Dendritic cell treated with granulocyte-macrophage colony-stimulating factor and Interleukin-4, amounts not matched to agents 40 ng/mL and 50 ng/mL, for 4 days (primary cell): ENCODE results near the gene AKR7A2.
"Not testable (repeated sequence)": the region's sequence is repeated elsewhere in the genome, so short reads cannot be mapped to it uniquely, and the experiment has no call there.

Experiments used
- H3K27ac Mint-ChIP-seq: one replicate; pipeline ENCODE4 v1.8.0; 2022; ENCODE audit warnings: mild to moderate bottlenecking, mixed read lengths
- H3K27me3 Mint-ChIP-seq: one replicate; pipeline ENCODE4 v1.8.0; 2022; ENCODE audit warnings: mild to moderate bottlenecking, mixed read lengths
- H3K36me3 Mint-ChIP-seq: one replicate; pipeline ENCODE4 v1.8.0; 2022; ENCODE audit warnings: low read depth, mixed read lengths
- H3K4me1 Mint-ChIP-seq: one replicate; pipeline ENCODE4 v1.8.0; 2022; ENCODE audit warnings: low read depth, mixed read lengths
- H3K4me3 Mint-ChIP-seq: one replicate; pipeline ENCODE4 v1.8.0; 2022; ENCODE audit warnings: mild to moderate bottlenecking, moderate library complexity, mixed read lengths
- H3K9me3 Mint-ChIP-seq: one replicate; pipeline ENCODE4 v1.8.0; 2022; ENCODE audit warnings: mixed read lengths
- intact Hi-C: fragments of 100-400 bp; cut with micrococcal nuclease; formaldehyde crosslinking; loops from one replicate; pipeline ENCODE4 v1.15.0; 2022

AKR7A2 gene

DNA sequence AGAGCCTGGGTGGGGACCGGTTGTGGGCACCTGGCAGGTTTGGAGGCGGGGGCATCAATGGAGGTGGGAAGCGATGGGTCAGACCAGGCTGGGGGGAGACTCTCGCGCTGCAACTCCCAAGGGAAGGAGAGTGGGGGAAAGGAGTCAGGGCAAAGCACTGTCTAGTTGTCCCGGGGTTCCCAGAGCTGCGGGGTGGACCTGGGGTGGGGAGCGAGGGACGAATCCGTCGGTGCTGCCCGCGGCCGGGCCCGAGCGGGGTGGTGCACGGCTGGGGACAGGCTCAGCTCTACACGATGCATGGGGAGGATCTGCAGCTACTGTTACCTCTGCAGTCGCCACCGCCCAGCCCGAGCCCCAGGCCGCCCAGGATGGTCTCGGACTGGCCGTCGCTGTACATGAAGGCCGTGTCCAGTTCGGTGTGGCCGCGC, 427 bp downstream of the AKR7A2 start:
- peaks cover 47% of the 10 kb centered on the region for H3K36me3 Mint-ChIP-seq
- intact Hi-C loops = no loop called here
- H3K27ac Mint-ChIP-seq = peak overlapping the region; percentile 75
- no peaks in the 10 kb centered on the region for H3K27me3 Mint-ChIP-seq
- H3K9me3 Mint-ChIP-seq = no peaks in the 10 kb centered on the region
- H3K4me3 Mint-ChIP-seq = peak overlapping the region; percentile 86
- peaks cover 57% of the 10 kb centered on the region for H3K4me1 Mint-ChIP-seq

- Mint-ChIP-seq H3K9me3 (no peaks in the 10 kb centered on the region), H3K4me3 (peak overlapping the region; percentile 86), H3K27ac (peak overlapping the region; percentile 75), H3K27me3 (no peaks in the 10 kb centered on the region), H3K4me1 (peaks cover 51% of the 10 kb centered on the region), H3K36me3 (peaks cover 47% of the 10 kb centered on the region)
- intact Hi-C loops = no loop called here
Observed at GRCh38 chr1:19310720-19311502, 1.0 kb downstream of the AKR7A2 start.

DNA sequence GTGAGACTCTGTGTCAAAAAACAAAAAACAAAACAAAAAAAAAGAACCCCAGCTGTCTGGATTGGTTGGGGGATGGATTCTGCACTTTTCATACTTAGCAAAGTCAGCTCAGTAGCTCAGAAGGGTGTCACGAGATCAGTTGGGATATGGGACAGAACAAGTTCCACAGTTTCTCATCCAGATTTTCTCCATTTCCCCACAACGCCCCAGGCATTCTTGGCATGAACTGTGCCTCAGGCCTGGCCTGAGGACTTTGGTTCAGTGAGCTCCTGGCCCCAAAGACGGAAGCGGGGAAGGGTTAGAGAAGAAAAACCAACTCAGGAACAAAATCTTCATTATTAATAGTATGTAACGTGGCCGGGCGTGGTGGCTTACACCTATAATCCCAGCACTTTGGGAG, 1.9 kb downstream of the AKR7A2 start:
- Mint-ChIP-seq H3K27ac (no peak overlapping the region), H3K4me3 (no peak overlapping the region), H3K9me3 (no peaks in the 10 kb centered on the region), H3K4me1 (peaks cover 42% of the 10 kb centered on the region), H3K36me3 (peaks cover 50% of the 10 kb centered on the region), H3K27me3 (no peaks in the 10 kb centered on the region)
- intact Hi-C loops = no loop called here

- peaks cover 58% of the 10 kb centered on the region for H3K36me3 Mint-ChIP-seq
- H3K4me3 Mint-ChIP-seq = no peak overlapping the region
- peaks cover 34% of the 10 kb centered on the region for H3K4me1 Mint-ChIP-seq
- no peaks in the 10 kb centered on the region for H3K9me3 Mint-ChIP-seq
- H3K27ac Mint-ChIP-seq = no peak overlapping the region
- intact Hi-C loops = no loop called here
- no peaks in the 10 kb centered on the region for H3K27me3 Mint-ChIP-seq
Observed at GRCh38 chr1:19309123-19309813, 2.7 kb downstream of the AKR7A2 start.

GRCh38 chr1:19308509-19308907, 3.4 kb downstream of the AKR7A2 start:
- Mint-ChIP-seq H3K9me3 (no peaks in the 10 kb centered on the region), H3K4me3 (no peak overlapping the region), H3K36me3 (peaks cover 63% of the 10 kb centered on the region), H3K27ac (no peak overlapping the region), H3K27me3 (no peaks in the 10 kb centered on the region), H3K4me1 (peaks cover 27% of the 10 kb centered on the region)
- intact Hi-C loops = no loop called here

DNA sequence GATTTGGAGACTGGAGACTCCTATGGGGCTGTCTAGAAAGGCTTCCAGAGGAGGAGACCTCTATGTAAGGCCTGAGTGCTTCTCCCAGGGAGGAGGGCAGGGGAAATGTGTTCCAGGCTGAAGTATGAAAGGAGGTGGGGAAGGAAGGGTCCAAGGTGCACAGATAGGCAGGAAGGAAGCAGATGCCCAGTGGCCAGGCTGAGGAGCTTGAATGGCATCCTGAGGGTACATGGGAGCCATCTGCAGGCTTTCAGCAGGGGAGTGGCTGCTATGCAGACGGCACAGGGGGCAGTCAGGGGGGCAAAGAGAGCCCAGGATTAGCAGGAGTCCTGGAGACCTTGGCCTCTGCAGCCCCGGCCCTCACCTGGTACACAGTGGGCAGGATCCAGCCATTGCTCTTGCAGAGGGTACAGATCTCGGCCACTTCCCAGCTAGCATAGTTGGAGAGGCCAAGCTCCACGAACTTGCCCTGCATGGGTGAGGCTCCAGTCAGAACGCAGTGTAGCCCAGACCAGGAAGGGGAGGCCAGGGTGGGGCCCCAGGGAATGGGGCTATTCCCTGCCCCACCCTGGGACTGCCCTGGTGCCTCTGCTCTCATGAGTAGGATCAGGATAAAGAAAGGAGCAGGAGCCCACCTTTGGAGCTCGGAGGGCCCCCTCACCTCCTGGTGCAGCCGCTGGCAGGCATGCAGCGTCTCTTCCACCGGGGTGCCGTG, 4.0 kb downstream of the AKR7A2 start:
- peaks cover 21% of the 10 kb centered on the region for H3K4me1 Mint-ChIP-seq
- H3K27ac Mint-ChIP-seq = no peak overlapping the region
- peaks cover 64% of the 10 kb centered on the region for H3K36me3 Mint-ChIP-seq
- no peak overlapping the region for H3K4me3 Mint-ChIP-seq
- no peaks in the 10 kb centered on the region for H3K27me3 Mint-ChIP-seq
- no peaks in the 10 kb centered on the region for H3K9me3 Mint-ChIP-seq
- intact Hi-C loops = no loop called here

GRCh38 chr1:19306941-19307340, 5.0 kb downstream of the AKR7A2 start:
- H3K36me3 Mint-ChIP-seq = peaks cover 67% of the 10 kb centered on the region
- no peak overlapping the region for H3K4me3 Mint-ChIP-seq
- intact Hi-C loops = no loop called here

GRCh38 chr1:19305880-19306279, 6.1 kb downstream of the AKR7A2 start:
- H3K27ac Mint-ChIP-seq = no peak overlapping the region
- H3K27me3 Mint-ChIP-seq = no peaks in the 10 kb centered on the region
- intact Hi-C loops = no loop called here
- peaks cover 14% of the 10 kb centered on the region for H3K4me1 Mint-ChIP-seq
- no peak overlapping the region for H3K4me3 Mint-ChIP-seq
- H3K9me3 Mint-ChIP-seq = no peaks in the 10 kb centered on the region
- peaks cover 67% of the 10 kb centered on the region for H3K36me3 Mint-ChIP-seq

More at GRCh38 chr1:19306941-19307340, 5.0 kb downstream of the AKR7A2 start:
- Mint-ChIP-seq H3K27ac (no peak overlapping the region), H3K4me1 (peaks cover 20% of the 10 kb centered on the region), H3K27me3 (no peaks in the 10 kb centered on the region), H3K9me3 (no peaks in the 10 kb centered on the region)

DNA sequence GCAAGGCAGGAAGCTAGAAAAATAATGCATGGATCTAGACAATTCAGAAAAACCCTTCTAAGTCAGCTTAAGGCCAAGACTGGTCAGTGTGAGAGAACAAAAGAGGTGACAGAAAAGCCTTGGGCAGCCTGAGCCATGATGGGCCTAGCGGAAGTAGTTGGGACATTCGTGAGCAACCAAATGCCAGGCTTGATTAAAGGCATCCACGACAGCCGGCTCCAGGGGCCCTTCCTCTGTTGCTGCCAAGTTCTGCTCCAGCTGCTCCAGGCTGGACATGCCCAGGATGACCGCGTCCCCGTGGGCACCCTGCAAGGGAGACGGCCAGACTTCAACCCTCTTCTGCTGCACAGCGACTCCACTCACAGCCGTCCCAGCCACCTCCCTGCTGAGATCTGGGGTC, 7.9 kb downstream of the AKR7A2 start:
- peaks cover 67% of the 10 kb centered on the region for H3K36me3 Mint-ChIP-seq
- H3K27ac Mint-ChIP-seq, H3K9me3 Mint-ChIP-seq, H3K4me3 Mint-ChIP-seq, H3K27me3 Mint-ChIP-seq, intact Hi-C loops, H3K4me1 Mint-ChIP-seq: not testable (repeated sequence)

- intact Hi-C loops = no loop called here
- H3K9me3 Mint-ChIP-seq = peaks cover 17% of the 10 kb centered on the region
- H3K27me3 Mint-ChIP-seq = no peaks in the 10 kb centered on the region
- no peaks in the 10 kb centered on the region for H3K4me1 Mint-ChIP-seq
- no peak overlapping the region for H3K4me3 Mint-ChIP-seq
- peaks cover 32% of the 10 kb centered on the region for H3K36me3 Mint-ChIP-seq
- no peak overlapping the region for H3K27ac Mint-ChIP-seq
Observed at GRCh38 chr1:19300211-19300610, 11.7 kb downstream of the AKR7A2 start.

- no peak overlapping the region for H3K4me3 Mint-ChIP-seq
- intact Hi-C loops = no loop called here
- H3K4me1 Mint-ChIP-seq = no peaks in the 10 kb centered on the region
- peaks cover 3% of the 10 kb centered on the region for H3K27me3 Mint-ChIP-seq
- no peak overlapping the region for H3K27ac Mint-ChIP-seq
- H3K36me3 Mint-ChIP-seq = peaks cover 8% of the 10 kb centered on the region
- peaks cover 45% of the 10 kb centered on the region for H3K9me3 Mint-ChIP-seq
Observed at GRCh38 chr1:19294638-19295037, 17.3 kb downstream of the AKR7A2 start.

DNA sequence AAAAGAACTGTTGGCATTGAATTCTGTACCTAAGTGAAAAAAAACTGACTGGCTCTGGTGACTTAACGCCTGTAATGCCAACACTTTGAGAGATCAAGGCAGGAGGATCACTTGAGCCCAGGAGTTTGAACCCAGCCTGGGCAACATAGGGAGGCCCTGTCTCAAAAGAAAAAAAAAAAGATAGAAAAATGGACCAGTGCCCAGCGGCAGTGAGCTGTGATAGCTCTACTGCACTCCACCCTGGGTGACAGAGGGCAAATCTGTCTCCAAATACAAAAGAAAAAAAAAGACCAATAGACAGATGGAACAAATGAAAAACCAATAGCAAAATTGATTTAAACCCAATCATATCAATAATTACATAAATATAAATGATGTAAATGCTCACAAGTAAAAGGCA, 22.7 kb downstream of the AKR7A2 start:
- Mint-ChIP-seq H3K4me3 (peak overlapping the region; percentile 67), H3K27ac (no peak overlapping the region), H3K4me1 (peaks cover 11% of the 10 kb centered on the region), H3K27me3 (peaks cover 26% of the 10 kb centered on the region), H3K36me3 (peaks cover 4% of the 10 kb centered on the region), H3K9me3 (peaks cover 18% of the 10 kb centered on the region)
- intact Hi-C loops = no loop called here

DNA sequence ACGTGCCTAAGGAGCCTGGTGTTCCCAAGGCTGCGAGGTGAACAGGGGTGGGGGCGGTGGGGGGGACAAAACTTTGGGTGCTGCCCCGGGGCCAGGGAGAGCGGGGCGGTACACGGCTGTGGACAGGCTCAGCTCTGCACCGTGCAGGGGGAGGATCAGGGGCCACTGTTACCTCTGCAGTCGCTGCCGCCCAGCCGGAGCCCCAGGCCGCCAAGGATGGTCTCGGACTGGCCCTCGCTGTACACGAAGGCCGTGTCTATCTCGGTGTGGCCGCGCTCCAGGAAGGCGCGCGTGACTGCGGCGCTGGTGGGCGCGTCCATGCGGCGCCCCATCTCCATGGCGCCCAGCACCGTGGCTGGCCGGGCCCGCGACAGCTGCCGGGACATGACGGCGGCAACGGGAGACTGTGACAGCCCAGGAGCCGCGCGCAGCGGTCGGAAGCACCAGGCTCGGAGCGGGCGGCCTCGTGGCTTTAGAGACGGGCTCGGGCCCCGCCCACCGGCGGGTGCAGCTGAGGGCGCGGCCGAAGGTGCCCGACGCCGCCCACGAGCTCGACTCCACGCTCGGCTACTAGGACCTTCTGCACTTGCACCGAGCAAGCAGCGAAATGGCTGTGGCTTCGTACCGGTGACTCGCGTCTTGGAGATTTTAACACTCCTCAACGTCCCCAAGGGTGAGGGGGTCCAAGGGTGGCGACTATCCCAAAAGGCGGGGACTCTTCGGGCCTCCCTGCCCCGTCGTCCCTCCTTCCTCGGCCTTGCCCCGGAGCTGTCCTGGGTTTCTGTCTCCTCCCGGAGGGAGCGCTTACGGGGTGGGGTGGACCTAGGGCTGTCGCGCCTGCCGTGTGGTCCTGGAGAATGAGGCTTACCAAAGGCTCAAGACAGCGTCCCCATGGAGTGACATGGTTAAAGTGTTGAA, 23.4 kb downstream of the AKR7A2 start, which contains the start of gene AKR7A3:
Gene AKR7A3 (minus strand): TSS at position 447 of the 918 bp plus-strand sequence. CDS start 61 bp downstream, at position 386.
- peaks cover 11% of the 10 kb centered on the region for H3K4me1 Mint-ChIP-seq
- peak within 1 kb of the TSS; percentile 24 for H3K27ac Mint-ChIP-seq
- intact Hi-C loops, H3K36me3 Mint-ChIP-seq: not testable (repeated sequence)
- peaks cover 26% of the 10 kb centered on the region for H3K27me3 Mint-ChIP-seq
- H3K4me3 Mint-ChIP-seq = peak within 1 kb of the TSS; percentile 67
- peaks cover 11% of the 10 kb centered on the region for H3K9me3 Mint-ChIP-seq
